OCI-LY1 (cell line): ENCODE measurements around the gene FANK1.
"Not testable (repeated sequence)": the region's sequence is repeated elsewhere in the genome, so short reads cannot be mapped to it uniquely, and the experiment has no call there.

Experiments used
- H2AFZ ChIP-seq: fragments of 200-600 bp; sonication (generic), shearing (Covaris generic); 2 replicates; pipeline ENCODE4 v1.6.0; 2014; ENCODE audit warnings: antibody characterized with exemption, mild to moderate bottlenecking, low read length
- H3F3A ChIP-seq: fragments of 200-600 bp; sonication (generic), shearing (Covaris generic); 2 replicates; pipeline ENCODE4 v1.6.0; 2014; ENCODE audit warnings: mild to moderate bottlenecking, antibody characterized with exemption, low read length, moderate library complexity; ENCODE audit not compliant: insufficient read depth
- H3K27ac ChIP-seq: fragments of 200-600 bp; sonication (generic); 2 replicates; pipeline ENCODE4 v1.5.1; 2014; ENCODE audit warnings: low read length, mixed run types, mild to moderate bottlenecking, low read depth; ENCODE audit not compliant: poor library complexity, severe bottlenecking
- H3K27me3 ChIP-seq: fragments of 200-600 bp; sonication (generic); 2 replicates; pipeline ENCODE4 v1.6.0; 2014; ENCODE audit warnings: antibody characterized with exemption, mild to moderate bottlenecking, low read length, moderate library complexity; ENCODE audit not compliant: insufficient read depth
- H3K36me3 ChIP-seq: fragments of 200-600 bp; sonication (generic); 2 replicates; pipeline ENCODE4 v1.6.1; 2014; ENCODE audit warnings: mild to moderate bottlenecking, antibody characterized with exemption, low read length, moderate library complexity, mixed read lengths; ENCODE audit not compliant: insufficient read depth
- H3K4me1 ChIP-seq: fragments of 200-600 bp; sonication (generic); 2 replicates; pipeline ENCODE4 v1.5.1; 2014; ENCODE audit warnings: mild to moderate bottlenecking, low read length, moderate library complexity; ENCODE audit not compliant: insufficient read depth, severe bottlenecking
- H3K4me2 ChIP-seq: fragments of 200-600 bp; sonication (generic), shearing (Covaris generic); 2 replicates; pipeline ENCODE4 v1.6.1; 2014; ENCODE audit warnings: low read length
- H3K4me3 ChIP-seq: fragments of 200-600 bp; sonication (generic); 2 replicates; pipeline ENCODE4 v1.5.1; 2014; ENCODE audit warnings: low read length, low read depth, mild to moderate bottlenecking, mixed read lengths; ENCODE audit not compliant: poor library complexity, severe bottlenecking
- H3K79me2 ChIP-seq: fragments of 200-600 bp; shearing (Covaris generic); 2 replicates; pipeline ENCODE4 v1.6.1; 2016; ENCODE audit warnings: mixed run types, low read length, mixed read lengths; ENCODE audit not compliant: insufficient read depth
- H3K9ac ChIP-seq: fragments of 200-600 bp; sonication (generic), shearing (Covaris generic); 2 replicates; pipeline ENCODE4 v1.6.1; 2014; ENCODE audit warnings: mild to moderate bottlenecking, low read length, mixed read lengths
- H3K9me2 ChIP-seq: fragments of 200-600 bp; sonication (generic), shearing (Covaris generic); 2 replicates; pipeline ENCODE4 v1.6.1; 2014; ENCODE audit warnings: low read depth, mild to moderate bottlenecking, low read length, mixed read lengths
- H3K9me3 ChIP-seq: fragments of 200-600 bp; shearing (Covaris generic); 2 replicates; pipeline ENCODE4 v1.6.1; 2014; ENCODE audit warnings: low read length, mixed read lengths
- H4K20me1 ChIP-seq: fragments of 200-600 bp; sonication (generic), shearing (Covaris generic); 2 replicates; pipeline ENCODE4 v1.6.0; 2016; ENCODE audit warnings: mild to moderate bottlenecking, low read length; ENCODE audit not compliant: insufficient read depth
- EZH2 ChIP-seq: fragments of 200-600 bp; sonication (generic), shearing (Covaris generic); IDR thresholded peaks from 2 replicates; pipeline ENCODE4 v1.8.0; 2017; ENCODE audit warnings: borderline replicate concordance, mixed run types, mild to moderate bottlenecking, antibody characterized with exemption, low read length, moderate library complexity, mixed read lengths
- TF ChIP-seq, protein P1 (sequence below): fragments of 200-600 bp; sonication (generic), shearing (Covaris generic); IDR thresholded peaks from 2 replicates; pipeline ENCODE4 v1.5.1; 2017; ENCODE audit warnings: mild to moderate bottlenecking, antibody characterized with exemption, low read length, moderate library complexity, mixed read lengths

Gene FANK1

DNA sequence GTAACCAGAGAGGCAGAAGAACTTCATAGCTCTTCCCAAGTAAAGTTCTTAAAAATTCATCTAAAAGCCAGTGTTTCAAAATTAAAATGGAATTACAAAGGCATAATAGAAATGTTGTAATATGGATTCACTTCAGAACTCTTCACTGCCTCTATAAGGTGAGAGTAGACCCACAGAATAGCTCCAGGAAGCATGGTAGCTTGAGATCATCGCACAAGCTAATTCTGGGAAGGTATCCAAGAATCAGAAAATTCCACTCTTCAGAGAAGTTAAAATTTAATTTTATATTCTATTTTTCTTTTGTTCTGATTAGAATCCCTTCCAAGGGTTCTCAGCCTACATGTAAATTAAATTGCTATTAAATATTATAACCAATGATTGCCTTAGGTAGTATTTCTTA, 13.8 kb upstream of the FANK1 start:
- Histone ChIP-seq H3K4me3 (no peak overlapping the region), H3K36me3 (no peaks in the 10 kb centered on the region)

GRCh38 chr10:125883211-125883610, 13.2 kb upstream of the FANK1 start:
- H3K27ac ChIP-seq, result no peak overlapping the region
- H3K9me2 ChIP-seq, result no peaks in the 10 kb centered on the region; the same call in 1 of the 2 replicates
- no peak overlapping the region for H2AFZ ChIP-seq
- TF ChIP-seq, protein P1, sequence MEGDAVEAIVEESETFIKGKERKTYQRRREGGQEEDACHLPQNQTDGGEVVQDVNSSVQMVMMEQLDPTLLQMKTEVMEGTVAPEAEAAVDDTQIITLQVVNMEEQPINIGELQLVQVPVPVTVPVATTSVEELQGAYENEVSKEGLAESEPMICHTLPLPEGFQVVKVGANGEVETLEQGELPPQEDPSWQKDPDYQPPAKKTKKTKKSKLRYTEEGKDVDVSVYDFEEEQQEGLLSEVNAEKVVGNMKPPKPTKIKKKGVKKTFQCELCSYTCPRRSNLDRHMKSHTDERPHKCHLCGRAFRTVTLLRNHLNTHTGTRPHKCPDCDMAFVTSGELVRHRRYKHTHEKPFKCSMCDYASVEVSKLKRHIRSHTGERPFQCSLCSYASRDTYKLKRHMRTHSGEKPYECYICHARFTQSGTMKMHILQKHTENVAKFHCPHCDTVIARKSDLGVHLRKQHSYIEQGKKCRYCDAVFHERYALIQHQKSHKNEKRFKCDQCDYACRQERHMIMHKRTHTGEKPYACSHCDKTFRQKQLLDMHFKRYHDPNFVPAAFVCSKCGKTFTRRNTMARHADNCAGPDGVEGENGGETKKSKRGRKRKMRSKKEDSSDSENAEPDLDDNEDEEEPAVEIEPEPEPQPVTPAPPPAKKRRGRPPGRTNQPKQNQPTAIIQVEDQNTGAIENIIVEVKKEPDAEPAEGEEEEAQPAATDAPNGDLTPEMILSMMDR, result no peak
- no peak for TF ChIP-seq EZH2
- no peak overlapping the region for H3K4me3 ChIP-seq
- no peak overlapping the region for H3K9ac ChIP-seq
- H3K4me1 ChIP-seq, result no peaks in the 10 kb centered on the region
- H4K20me1 ChIP-seq, result no peaks in the 10 kb centered on the region
- H3K36me3 ChIP-seq, result no peaks in the 10 kb centered on the region
- no peaks in the 10 kb centered on the region for H3K9me3 ChIP-seq
- H3K4me2 ChIP-seq, result no peak overlapping the region
- H3F3A ChIP-seq, result no peaks in the 10 kb centered on the region
- H3K27me3 ChIP-seq, result no peaks in the 10 kb centered on the region
- H3K79me2 ChIP-seq, result no peaks in the 10 kb centered on the region

More for the DNA sequence above, 13.8 kb upstream of the FANK1 start:
- Histone ChIP-seq H3K79me2 (no peaks in the 10 kb centered on the region), H3K4me1 (no peaks in the 10 kb centered on the region), H3F3A (no peaks in the 10 kb centered on the region), H3K9me3 (no peaks in the 10 kb centered on the region), H2AFZ (no peak overlapping the region), H3K27me3 (no peaks in the 10 kb centered on the region), H3K9ac (no peak overlapping the region), H4K20me1 (no peaks in the 10 kb centered on the region), H3K27ac (no peak overlapping the region), H3K4me2 (no peak overlapping the region), H3K9me2 (no peaks in the 10 kb centered on the region; the same call in 1 of the 2 replicates)
- no peak for TF ChIP-seq EZH2
- TF ChIP-seq, protein P1, result no peak

DNA sequence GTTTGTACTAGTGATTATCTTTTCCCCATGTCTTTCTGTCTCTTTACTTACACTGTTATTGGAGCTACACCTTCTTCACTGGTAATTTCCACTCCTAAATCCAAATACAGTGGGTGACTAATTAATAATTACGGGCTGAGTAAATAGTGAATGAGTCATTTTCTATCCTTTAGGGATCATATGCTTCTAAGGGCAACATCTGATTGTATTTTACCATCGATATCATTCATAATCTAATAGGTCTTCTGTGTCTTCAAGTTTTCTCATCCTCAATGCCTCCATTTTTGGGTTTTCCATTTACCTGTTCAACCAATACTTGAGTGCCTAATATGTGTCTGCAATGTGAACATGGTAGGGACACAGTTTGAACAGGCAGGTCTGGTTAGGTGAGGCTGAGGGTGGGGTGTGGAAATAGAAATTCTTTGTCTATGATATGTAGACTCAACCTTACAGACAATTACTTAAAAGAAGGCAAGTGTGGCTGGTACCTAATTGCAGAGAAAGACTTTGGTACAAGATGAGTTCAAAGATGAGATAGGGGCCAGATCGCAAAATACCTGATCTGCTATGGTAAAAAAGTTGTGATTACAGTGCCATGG, 9.4 kb upstream of the FANK1 start:
- Histone ChIP-seq H3K9me2 (no peaks in the 10 kb centered on the region; the same call in 1 of the 2 replicates), H3K27ac (no peak overlapping the region), H3K4me1 (no peaks in the 10 kb centered on the region), H4K20me1 (no peaks in the 10 kb centered on the region), H2AFZ (no peak overlapping the region), H3K4me3 (no peak overlapping the region), H3K9me3 (no peaks in the 10 kb centered on the region), H3K9ac (no peak overlapping the region), H3K79me2 (no peaks in the 10 kb centered on the region), H3K27me3 (no peaks in the 10 kb centered on the region), H3K4me2 (no peak overlapping the region), H3F3A (no peaks in the 10 kb centered on the region), H3K36me3 (no peaks in the 10 kb centered on the region)
- TF ChIP-seq EZH2, result no peak
- TF ChIP-seq, protein P1, result no peak

- H3K27me3 ChIP-seq, H3K27ac ChIP-seq, H3K4me1 ChIP-seq, H2AFZ ChIP-seq, H3F3A ChIP-seq, H3K36me3 ChIP-seq, H3K9me2 ChIP-seq, H3K9me3 ChIP-seq, H3K9ac ChIP-seq, H3K4me3 ChIP-seq, H3K79me2 ChIP-seq, H3K4me2 ChIP-seq, H4K20me1 ChIP-seq: not testable (repeated sequence)
Measured at GRCh38 chr10:125889441-125889840, 6.9 kb upstream of the FANK1 start.

- H3K27me3 ChIP-seq, H3K27ac ChIP-seq, H3K36me3 ChIP-seq, H3K79me2 ChIP-seq, H3K4me3 ChIP-seq, H4K20me1 ChIP-seq, H3K4me1 ChIP-seq, H3K9ac ChIP-seq, H3K9me3 ChIP-seq, H2AFZ ChIP-seq, H3K9me2 ChIP-seq, H3F3A ChIP-seq, H3K4me2 ChIP-seq: not testable (repeated sequence)
Measured at GRCh38 chr10:125892402-125892801, 4.0 kb upstream of the FANK1 start.
